CD4-positive, alpha-beta T cell treated with Interleukin-4 for 4 hours (primary cell): ENCODE data around the gene ALCAM.

ENCODE experiments used
- DNase-seq: peaks from one replicate; pipeline ENCODE4 v3.0.0-alpha.2; 2020

ALCAM gene

GRCh38 chr3:105497386-105497785, 130.7 kb downstream of the ALCAM start:
- DNase-seq: no peak

DNA sequence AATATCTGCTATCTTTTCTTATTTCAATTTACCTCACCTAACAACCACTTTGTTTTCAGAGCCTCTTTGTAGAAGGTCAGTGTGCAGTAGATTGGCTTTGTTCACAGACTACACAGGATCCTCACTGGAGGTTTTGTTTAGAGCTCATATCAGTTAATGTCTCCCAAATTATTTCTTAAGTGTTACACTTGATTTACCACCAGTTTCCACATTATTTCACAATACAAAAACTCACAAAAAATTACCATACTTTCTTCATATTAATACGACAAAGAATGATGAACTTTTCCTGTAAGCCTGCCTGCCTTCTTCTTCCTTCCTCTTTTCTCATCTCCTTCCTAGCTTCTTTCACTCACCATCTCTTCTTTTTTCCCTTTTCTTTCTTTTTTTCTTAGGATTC, 133.3 kb downstream of the ALCAM start:
- no peak for DNase-seq

DNA sequence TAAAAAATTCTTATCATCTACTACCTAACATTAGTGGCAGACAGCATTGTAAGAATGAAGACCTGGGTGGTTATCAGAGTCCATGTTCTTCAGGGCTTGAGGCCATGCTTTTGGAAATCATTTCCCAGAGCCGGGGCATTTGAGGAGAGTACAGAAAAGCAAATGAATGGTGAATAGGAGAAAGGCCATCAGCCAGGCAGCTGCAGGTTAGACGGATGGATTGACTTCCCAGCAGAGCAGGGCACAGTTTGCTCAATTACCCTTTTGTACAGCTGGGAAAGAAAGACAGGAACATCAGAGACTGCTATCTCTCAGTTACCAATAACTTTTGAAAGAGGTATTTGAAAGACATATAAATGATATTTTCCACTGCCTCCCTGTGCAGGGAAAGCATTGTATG, 135.6 kb downstream of the ALCAM start:
- no peak for DNase-seq

DNA sequence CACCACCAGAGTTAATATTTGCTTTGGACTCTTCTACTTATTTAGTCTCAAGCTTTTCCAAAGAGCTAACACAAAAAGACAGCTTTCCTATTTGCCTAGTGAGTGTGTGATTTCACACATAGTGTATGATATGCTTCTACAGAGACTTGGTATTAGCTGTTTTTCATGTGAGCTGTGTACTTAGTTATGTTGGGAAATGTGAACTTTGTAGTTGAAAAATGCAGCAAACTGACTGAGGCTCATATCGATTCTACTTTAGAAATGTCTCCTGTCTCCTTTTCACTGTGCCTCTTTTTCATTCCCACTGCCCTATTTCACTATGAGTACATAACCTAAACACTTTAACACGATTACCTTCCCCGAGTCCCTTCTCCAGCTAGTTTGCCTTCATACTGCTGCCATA, 136.5 kb downstream of the ALCAM start:
- no peak for DNase-seq

DNA sequence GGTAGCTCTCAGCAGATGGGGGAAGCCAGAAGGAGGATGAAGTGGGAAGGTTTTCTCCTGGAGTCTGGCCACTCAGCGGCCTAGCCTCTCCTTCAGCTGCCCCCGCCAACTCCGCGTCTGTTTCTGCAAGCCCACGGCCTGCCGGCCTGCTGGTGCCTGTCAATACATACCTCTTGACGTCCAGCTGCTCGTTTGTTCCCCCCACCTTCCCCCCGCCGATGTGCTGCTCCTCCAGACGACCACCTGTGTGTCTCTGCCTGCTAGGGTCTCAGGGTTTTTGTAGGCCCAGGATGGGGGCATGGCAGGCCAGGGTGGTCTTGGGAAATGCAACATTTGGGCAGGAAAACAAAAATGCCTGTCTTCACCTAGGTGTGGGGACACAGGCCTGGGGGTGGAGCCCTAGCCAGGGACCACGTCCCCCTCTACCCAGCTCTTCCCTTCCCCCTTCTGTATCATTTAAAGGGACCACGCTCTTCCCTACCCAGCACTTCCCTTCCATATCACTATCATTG, 137.8 kb downstream of the ALCAM start:
- no peak for DNase-seq

DNA sequence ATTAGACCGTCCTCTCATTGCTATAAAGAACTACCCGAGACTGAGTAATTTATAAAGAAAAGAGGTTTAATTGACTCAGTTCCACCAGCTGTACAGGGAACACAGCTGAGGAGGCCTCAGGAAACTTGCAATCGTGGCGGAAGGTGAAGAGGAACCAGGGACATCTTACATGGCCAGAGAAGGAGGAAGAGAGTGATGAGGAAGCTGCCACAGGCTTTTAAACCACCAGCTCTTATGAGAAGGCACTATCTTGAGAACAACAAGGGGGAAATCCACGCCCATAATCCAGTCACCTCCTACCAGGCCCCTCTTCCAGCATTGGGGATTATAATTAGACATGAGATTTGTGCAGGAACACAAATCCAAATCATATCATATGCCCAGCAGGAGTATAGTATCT, 138.5 kb downstream of the ALCAM start:
- no peak for DNase-seq

- no peak for DNase-seq
Observed at GRCh38 chr3:105511031-105511430, 144.3 kb downstream of the ALCAM start.

GRCh38 chr3:105512061-105512460, 145.4 kb downstream of the ALCAM start:
- no peak for DNase-seq

- no peak for DNase-seq
Observed at GRCh38 chr3:105513042-105513441, 146.3 kb downstream of the ALCAM start.

DNA sequence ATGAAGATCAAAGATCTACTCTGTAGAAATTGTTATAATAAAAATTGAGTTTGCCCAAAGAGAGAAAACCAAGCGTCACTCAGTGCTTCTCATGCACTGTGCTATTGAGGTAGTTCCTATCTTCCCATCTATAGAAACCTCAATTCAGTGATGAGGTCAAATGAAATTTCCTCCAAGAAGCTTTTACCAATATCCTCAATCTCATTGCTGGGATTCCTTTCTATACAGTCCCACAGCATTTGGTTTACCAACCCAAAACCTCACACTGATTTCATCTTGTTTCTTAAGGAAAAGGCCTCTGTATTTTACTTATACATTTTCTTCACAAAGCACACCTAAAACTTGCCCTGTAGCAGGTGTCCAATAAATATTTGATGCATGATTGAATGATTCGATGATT, 147.2 kb downstream of the ALCAM start:
- no peak for DNase-seq

GRCh38 chr3:105515372-105515771, 148.7 kb downstream of the ALCAM start:
- DNase-seq: no peak

DNA sequence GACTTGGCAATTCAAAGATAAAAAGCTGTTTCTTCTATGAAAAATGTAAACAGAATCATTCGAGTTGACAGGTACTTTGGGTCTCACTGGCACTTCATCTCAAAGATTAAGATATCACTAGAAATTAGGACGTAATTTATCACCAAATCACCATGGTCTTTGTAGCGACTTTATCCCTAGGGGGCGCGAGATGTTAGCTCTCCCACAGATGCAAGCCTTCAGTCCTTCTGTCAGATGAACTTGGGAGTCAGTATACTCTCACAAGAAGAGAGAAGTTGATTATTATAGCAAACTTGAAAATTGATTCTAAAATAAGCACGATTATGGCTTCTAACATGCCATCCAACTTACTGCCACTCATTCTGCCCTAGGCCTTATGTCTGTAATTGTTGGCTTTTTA, 150.3 kb downstream of the ALCAM start:
- DNase-seq: no peak

GRCh38 chr3:105518203-105518602, 151.5 kb downstream of the ALCAM start:
- DNase-seq: no peak

- peak; percentile 76 for DNase-seq
Observed at GRCh38 chr3:105518806-105519418, 152.2 kb downstream of the ALCAM start.

- DNase-seq: no peak
Observed at GRCh38 chr3:105521770-105522169, 155.1 kb downstream of the ALCAM start.

DNA sequence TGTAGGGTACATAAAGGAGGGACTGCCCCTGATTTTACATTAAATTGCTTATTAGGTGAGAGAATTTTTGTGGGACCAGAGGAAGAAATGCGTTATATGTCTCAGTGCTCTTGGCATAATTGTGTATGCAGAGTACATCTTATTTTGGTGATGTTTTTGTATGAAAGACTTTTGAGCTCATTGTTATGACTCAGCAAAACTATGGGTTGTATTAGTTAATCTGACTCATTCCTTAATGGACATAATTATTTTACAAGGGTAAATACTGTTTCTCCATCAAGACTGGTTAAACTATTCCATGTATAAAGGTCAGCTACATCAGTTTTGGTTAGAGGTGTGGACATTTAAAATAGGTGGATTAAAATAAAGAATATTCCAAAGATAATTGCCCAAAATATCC, 156.8 kb downstream of the ALCAM start:
- DNase-seq: no peak

- DNase-seq: no peak
Observed at GRCh38 chr3:105525531-105525930, 158.8 kb downstream of the ALCAM start.

GRCh38 chr3:105526360-105527111, 159.8 kb downstream of the ALCAM start:
- DNase-seq: no peak

DNA sequence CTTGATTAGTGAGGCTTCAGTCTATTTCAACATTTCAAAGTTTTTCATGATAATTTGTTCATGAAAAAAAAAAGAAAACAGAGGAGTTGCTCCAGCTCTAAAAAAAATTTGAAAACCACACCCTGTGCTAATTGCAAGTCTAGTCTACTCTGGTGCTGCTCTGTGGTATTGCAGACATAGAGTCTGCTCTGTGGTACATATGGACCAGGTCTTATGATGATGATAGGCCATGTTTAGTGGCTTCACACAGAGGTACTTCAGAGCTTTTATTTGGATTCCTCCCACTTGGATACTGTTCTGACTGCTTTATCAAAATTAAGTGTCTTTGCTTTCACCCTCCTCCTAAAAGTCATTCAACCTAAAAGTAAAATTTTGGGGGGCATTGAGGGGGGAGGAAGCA, 160.8 kb downstream of the ALCAM start:
- DNase-seq: no peak

GRCh38 chr3:105527949-105528348, 161.2 kb downstream of the ALCAM start:
- peak; percentile 14 for DNase-seq

- no peak for DNase-seq
Observed at GRCh38 chr3:105528955-105529354, 162.2 kb downstream of the ALCAM start.

DNA sequence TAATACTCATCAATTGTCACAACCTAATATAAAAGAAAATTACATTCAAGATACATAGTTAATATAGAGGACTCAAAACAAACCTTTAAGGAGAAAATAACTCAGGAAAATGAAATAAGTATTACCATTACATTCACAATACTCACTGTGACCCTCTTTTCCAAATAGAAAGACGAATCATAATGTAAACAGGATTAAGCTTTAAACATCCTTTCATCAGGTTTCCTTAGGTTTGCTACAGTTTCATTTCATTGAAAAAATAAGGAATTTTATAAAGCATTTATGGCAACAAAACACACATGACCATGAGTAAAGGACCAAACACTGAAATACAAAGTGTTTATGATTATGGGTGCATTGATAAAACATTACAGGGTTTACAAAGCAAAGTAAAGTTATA, 162.7 kb downstream of the ALCAM start:
- no peak for DNase-seq

DNA sequence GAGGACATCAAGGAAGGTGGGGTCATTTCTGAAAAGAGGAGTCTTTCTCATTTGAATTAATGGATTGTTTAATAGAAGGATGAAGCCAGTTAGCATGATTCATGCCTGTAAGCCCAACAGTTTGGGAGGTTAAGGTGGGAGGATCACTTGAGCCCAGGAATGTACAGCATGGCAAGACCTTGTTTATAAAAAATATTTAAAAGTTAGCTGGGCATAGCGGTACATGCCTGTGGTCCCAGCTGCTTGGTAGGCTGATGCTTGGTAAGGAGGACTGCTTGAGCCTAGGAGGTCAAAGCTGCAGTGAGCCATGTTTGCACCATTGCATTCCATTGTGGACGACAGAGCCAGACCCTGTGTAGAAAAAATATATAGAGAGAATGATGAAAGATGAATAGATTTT, 165.5 kb downstream of the ALCAM start:
- DNase-seq: no peak

DNA sequence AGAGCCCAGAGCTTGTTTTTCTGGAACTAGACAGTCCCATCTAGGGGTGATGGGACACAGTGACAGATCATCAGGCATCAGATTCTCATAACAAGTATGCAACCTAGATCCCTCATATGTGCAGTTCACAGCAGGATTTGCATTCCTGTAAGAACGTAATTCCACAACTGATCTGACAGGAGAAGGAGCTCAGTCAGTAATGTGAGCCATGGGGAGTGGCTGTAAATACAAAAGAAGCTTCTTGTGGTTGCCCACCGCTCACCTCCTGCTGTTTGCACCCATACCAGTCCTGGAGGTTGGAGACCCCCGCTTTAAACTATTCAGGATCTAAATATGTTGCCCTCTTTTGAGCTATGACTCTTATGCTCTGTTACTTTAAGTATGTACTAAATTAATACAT, 167.3 kb downstream of the ALCAM start:
- DNase-seq: no peak

DNA sequence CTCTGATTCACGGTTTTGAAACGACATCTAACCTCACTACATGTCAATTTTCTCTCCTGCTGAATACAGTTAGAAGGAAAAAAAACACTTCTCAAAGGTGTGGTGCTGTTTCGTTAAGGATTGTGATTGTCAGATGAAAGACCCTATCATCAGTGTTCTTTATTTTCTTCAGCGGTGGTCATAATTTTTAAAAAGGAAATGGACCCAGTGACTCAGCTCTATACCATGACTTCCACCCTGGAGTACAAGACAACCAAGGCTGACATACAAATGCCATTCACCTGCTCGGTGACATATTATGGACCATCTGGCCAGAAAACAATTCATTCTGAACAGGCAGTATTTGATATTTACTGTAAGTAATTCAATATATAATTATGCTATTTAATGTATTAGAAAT, 167.8 kb downstream of the ALCAM start:
- no peak for DNase-seq
